Type B pancreatic cell (in vitro differentiated cells): Measurements from ENCODE around the gene GNA15. TPM values are rescaled to one million over a fixed set of nuclear protein-coding genes. Genes with fewer than 3 reads are reported as not detected.
A peak's percentile ranks its signal among the peaks of the same experiment; 100 is the strongest.

Experiments used
- DNase-seq: peaks from one replicate; pipeline ENCODE4 v3.0.0; 2021; ENCODE audit warnings: mixed read lengths; ENCODE audit not compliant: unreplicated experiment; ENCODE audit errors: extremely low spot score
- H3K27ac Mint-ChIP-seq: 2 replicates; pipeline ENCODE4 v1.8.0; 2021; ENCODE audit warnings: mild to moderate bottlenecking, mixed read lengths
- H3K27me3 Mint-ChIP-seq: 2 replicates; pipeline ENCODE4 v1.8.0; 2021; ENCODE audit warnings: mixed read lengths
- H3K36me3 Mint-ChIP-seq: 2 replicates; pipeline ENCODE4 v1.8.0; 2021; ENCODE audit warnings: mixed read lengths
- H3K4me1 Mint-ChIP-seq: one replicate; pipeline ENCODE4 v1.8.0; 2021; ENCODE audit warnings: mixed read lengths; ENCODE audit not compliant: unreplicated experiment
- H3K4me3 Mint-ChIP-seq: 2 replicates; pipeline ENCODE4 v1.8.0; 2021; ENCODE audit warnings: mild to moderate bottlenecking, mixed read lengths
- H3K9me3 Mint-ChIP-seq: 2 replicates; pipeline ENCODE4 v1.8.0; 2021; ENCODE audit warnings: mixed read lengths
- total RNA-seq: library from RNA; stranded (reverse); gene quantifications from 2 replicates; pipeline ENCODE4 v1.2.1, GENCODE V29; 2021; ENCODE audit warnings: low replicate concordance
- TF ChIP-seq, protein P1 (sequence below): fragments of 200-600 bp; sonication (generic); conservative IDR thresholded peaks from 2 replicates; pipeline ENCODE4 v1.5.0; 2021; ENCODE audit warnings: antibody characterized with exemption, mild to moderate bottlenecking

GNA15 gene
- total RNA-seq, 1 donor from 2014 or later = 1.6 TPM

DNA sequence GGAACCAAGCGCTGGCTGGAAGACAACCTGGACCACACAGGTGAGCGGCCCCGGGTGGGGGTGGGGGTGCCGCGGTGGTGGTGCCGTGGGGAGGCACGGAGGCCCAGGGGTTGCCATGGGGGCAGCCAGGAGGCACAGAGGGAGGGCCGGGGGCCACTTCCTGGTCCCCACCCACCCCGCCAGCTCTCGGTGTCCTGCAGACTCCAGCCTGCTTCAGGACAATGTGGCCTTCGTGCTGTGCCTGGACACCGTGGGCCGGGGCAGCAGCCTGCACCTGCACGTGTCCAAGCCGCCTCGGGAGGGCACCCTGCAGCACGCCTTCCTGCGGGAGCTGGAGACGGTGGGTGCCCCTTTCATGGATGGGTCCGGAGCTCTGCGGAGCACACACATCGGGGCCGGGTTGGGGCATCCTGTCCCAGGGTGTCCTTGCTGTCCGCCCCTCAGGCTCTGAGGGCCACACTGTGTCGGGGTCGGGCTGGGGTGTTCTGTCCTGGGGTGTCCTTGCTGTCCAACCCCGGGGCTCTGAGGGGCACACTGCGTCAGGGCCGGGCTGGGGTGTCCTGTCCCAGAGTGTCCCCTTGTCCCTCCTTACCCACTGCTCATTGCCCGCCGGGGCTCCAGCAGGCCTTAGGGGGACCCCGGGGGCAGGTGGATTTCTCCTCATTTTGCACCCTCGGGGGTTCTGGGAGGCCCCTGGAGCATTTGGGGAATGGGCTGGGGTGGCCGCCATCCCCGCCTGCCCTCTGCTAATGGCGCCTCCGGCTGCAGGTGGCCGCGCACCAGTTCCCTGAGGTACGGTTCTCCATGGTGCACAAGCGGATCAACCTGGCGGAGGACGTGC lies 68.2 kb downstream of the GNA15 start:
- Mint-ChIP-seq H3K27ac (no peak overlapping the region), H3K36me3 (no peaks in the 10 kb centered on the region), H3K4me3 (no peak overlapping the region), H3K27me3 (no peaks in the 10 kb centered on the region), H3K9me3 (no peaks in the 10 kb centered on the region), H3K4me1 (no peaks in the 10 kb centered on the region)
- DNase-seq = peak; percentile 67
- TF ChIP-seq, protein P1, sequence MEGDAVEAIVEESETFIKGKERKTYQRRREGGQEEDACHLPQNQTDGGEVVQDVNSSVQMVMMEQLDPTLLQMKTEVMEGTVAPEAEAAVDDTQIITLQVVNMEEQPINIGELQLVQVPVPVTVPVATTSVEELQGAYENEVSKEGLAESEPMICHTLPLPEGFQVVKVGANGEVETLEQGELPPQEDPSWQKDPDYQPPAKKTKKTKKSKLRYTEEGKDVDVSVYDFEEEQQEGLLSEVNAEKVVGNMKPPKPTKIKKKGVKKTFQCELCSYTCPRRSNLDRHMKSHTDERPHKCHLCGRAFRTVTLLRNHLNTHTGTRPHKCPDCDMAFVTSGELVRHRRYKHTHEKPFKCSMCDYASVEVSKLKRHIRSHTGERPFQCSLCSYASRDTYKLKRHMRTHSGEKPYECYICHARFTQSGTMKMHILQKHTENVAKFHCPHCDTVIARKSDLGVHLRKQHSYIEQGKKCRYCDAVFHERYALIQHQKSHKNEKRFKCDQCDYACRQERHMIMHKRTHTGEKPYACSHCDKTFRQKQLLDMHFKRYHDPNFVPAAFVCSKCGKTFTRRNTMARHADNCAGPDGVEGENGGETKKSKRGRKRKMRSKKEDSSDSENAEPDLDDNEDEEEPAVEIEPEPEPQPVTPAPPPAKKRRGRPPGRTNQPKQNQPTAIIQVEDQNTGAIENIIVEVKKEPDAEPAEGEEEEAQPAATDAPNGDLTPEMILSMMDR = no peak

- TF ChIP-seq, protein P1 = no peak
- peak; percentile 62 for DNase-seq
- Mint-ChIP-seq H3K4me1 (no peaks in the 10 kb centered on the region), H3K9me3 (no peaks in the 10 kb centered on the region), H3K36me3 (peaks cover 4% of the 10 kb centered on the region), H3K4me3 (no peak overlapping the region), H3K27ac (no peak overlapping the region), H3K27me3 (no peaks in the 10 kb centered on the region)
Measured at GRCh38 chr19:3204646-3205275, 68.9 kb downstream of the GNA15 start.

GRCh38 chr19:3206216-3206953 lies 70.6 kb downstream of the GNA15 start:
- Mint-ChIP-seq H3K4me1 (no peaks in the 10 kb centered on the region), H3K9me3 (no peaks in the 10 kb centered on the region), H3K27ac (no peak overlapping the region), H3K36me3 (peaks cover 4% of the 10 kb centered on the region), H3K27me3 (no peaks in the 10 kb centered on the region), H3K4me3 (no peak overlapping the region)
- DNase-seq = no peak
- TF ChIP-seq, protein P1 = no peak

- Mint-ChIP-seq H3K9me3 (no peaks in the 10 kb centered on the region), H3K4me1 (no peaks in the 10 kb centered on the region), H3K27ac (no peak overlapping the region), H3K4me3 (no peak overlapping the region), H3K27me3 (no peaks in the 10 kb centered on the region), H3K36me3 (peaks cover 4% of the 10 kb centered on the region)
- TF ChIP-seq, protein P1 = no peak
- no peak for DNase-seq
Measured at GRCh38 chr19:3207461-3208242, 71.8 kb downstream of the GNA15 start.
